CD4-positive, alpha-beta memory T cell (primary cell): ENCODE data around the gene PRKG1. TPM values are rescaled to one million over a fixed set of nuclear protein-coding genes. Genes with fewer than 3 reads are reported as not detected.
"Not testable (repeated sequence)": the region's sequence is repeated elsewhere in the genome, so short reads cannot be mapped to it uniquely, and the experiment has no call there.

Experiments
- CTCF ChIA-PET: fragments of 350-600 bp; sonication (Branson Sonifier 250); formaldehyde crosslinking; loops from one replicate; lab custom pipeline; 2021; ENCODE audit warnings: inconsistent platforms; ENCODE audit not compliant: partially characterized antibody; lab: Charles Lee
- POLR2A ChIA-PET: fragments of 350-600 bp; sonication (Branson Sonifier 250); formaldehyde crosslinking; loops from one replicate; lab custom pipeline; 2021; ENCODE audit not compliant: partially characterized antibody; lab: Charles Lee
- DNase-seq, 5 donors: peaks; one replicate each; pipeline versions ENCODE4 v3.0.0 to v3.0.0-alpha.2; 2020 to 2022; ENCODE audit warnings: mixed read lengths in 1 of 5
- H3K27ac ChIP-seq: one replicate; pipeline ENCODE4 v1.7.0; 2013; ENCODE audit warnings: low read depth, low read length
- H3K27me3 ChIP-seq: 2 replicates; pipeline ENCODE4 v1.7.0; 2013; ENCODE audit warnings: mild to moderate bottlenecking, low read length, moderate library complexity; ENCODE audit not compliant: insufficient read depth
- H3K36me3 ChIP-seq: 2 replicates; pipeline ENCODE4 v1.7.0; 2013; ENCODE audit warnings: mild to moderate bottlenecking, low read length, moderate library complexity; ENCODE audit not compliant: insufficient read depth
- H3K4me1 ChIP-seq: 2 replicates; pipeline ENCODE4 v1.7.0; 2013; ENCODE audit warnings: mild to moderate bottlenecking, low read length, moderate library complexity; ENCODE audit not compliant: insufficient read depth
- H3K4me3 ChIP-seq, 2 donors: one replicate each; pipeline ENCODE4 v1.7.0; 2013; ENCODE audit warnings: low read length in 2 of 2, mild to moderate bottlenecking in 1 of 2
- H3K9me3 ChIP-seq, 2 donors: one replicate each; pipeline ENCODE4 v1.7.0; 2013; ENCODE audit warnings: low read length in 2 of 2, control low read depth in 1 of 2; ENCODE audit not compliant: control insufficient read depth in 1 of 2
- H3K27ac Mint-ChIP-seq, 7 donors: one replicate each; pipeline ENCODE4 v1.8.0; 2020 to 2021; ENCODE audit warnings: mixed read lengths in 7 of 7, mild to moderate bottlenecking in 6 of 7, inconsistent platforms in 3 of 7, moderate library complexity in 3 of 7
- H3K27me3 Mint-ChIP-seq, 2 donors: one replicate each; pipeline ENCODE4 v1.8.0; 2020 to 2021; ENCODE audit warnings: mixed read lengths in 2 of 2
- H3K36me3 Mint-ChIP-seq, 2 donors: one replicate each; pipeline ENCODE4 v1.8.0; 2020 to 2021; ENCODE audit warnings: mixed read lengths in 2 of 2, inconsistent platforms in 1 of 2, mild to moderate bottlenecking in 1 of 2
- H3K4me1 Mint-ChIP-seq, 4 donors: one replicate each; pipeline ENCODE4 v1.8.0; 2020 to 2021; ENCODE audit warnings: mixed read lengths in 4 of 4, mild to moderate bottlenecking in 1 of 4
- H3K4me3 Mint-ChIP-seq, 8 donors: one replicate each; pipeline ENCODE4 v1.8.0; 2020 to 2021; ENCODE audit warnings: mixed read lengths in 8 of 8, mild to moderate bottlenecking in 7 of 8, moderate library complexity in 6 of 8, inconsistent platforms in 3 of 8
- H3K9me3 Mint-ChIP-seq, 8 donors: one replicate each; pipeline ENCODE4 v1.8.0; 2020 to 2021; ENCODE audit warnings: mixed read lengths in 8 of 8, mild to moderate bottlenecking in 5 of 8, inconsistent platforms in 3 of 8, moderate library complexity in 1 of 8
- intact Hi-C: fragments of 100-400 bp; cut with micrococcal nuclease; formaldehyde crosslinking; loops from one replicate; pipeline ENCODE4 v1.15.1; 2023
- polyA plus RNA-seq, 2 donors: library from polyadenylated mRNA; unstranded; fragments of 300-500 nt; fragmentation: Illumina TruSeq; gene quantifications; one replicate each; pipeline ENCODE4 v1.2.3, GENCODE V29; 2021
- total RNA-seq, 2 experiments: library from RNA; stranded (reverse); gene quantifications; one replicate each; pipeline ENCODE4 v1.2.3, GENCODE V29; 2021

PRKG1 gene
- total and polyA plus RNA-seq, 4 experiments from 2014 or later = 0.06 to 0.20 TPM; not detected in 2

DNA sequence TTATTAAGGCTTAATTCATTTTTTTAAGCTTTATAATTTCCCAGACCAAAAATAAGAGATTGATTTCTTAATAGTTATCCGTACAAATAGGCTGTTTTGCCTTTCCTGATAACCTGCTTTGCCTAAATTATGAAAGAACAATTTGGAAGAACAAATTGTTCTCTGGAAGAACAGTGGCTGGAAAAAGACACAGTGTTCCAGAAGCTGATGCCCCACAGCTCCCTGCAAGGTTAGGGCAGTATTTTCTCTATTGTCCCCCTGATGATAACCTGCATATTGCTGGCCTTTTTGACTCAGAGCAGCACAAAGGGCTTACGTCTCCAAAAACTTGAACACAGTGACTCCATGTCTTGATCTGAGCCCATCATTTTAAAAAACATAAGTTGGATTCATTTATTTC is 473.7 kb downstream of the PRKG1 start:
- Mint-ChIP-seq H3K27me3 (no peaks in the 10 kb centered on the region), H3K4me3 (no peak overlapping the region), H3K36me3 (no peaks in the 10 kb centered on the region), H3K4me1 (no peaks in the 10 kb centered on the region), H3K27ac (no peak overlapping the region), H3K9me3 (no peaks in the 10 kb centered on the region)
- DNase-seq = no peak
- intact Hi-C loops = no loop called here
- H3K4me1 ChIP-seq = no peaks in the 10 kb centered on the region
- POLR2A ChIA-PET = no interaction called here
- H3K27ac ChIP-seq = no peak overlapping the region
- CTCF ChIA-PET = no interaction called here
- no peaks in the 10 kb centered on the region for H3K9me3 ChIP-seq
- no peaks in the 10 kb centered on the region for H3K27me3 ChIP-seq
- H3K36me3 ChIP-seq = no peaks in the 10 kb centered on the region
- no peak overlapping the region for H3K4me3 ChIP-seq

DNA sequence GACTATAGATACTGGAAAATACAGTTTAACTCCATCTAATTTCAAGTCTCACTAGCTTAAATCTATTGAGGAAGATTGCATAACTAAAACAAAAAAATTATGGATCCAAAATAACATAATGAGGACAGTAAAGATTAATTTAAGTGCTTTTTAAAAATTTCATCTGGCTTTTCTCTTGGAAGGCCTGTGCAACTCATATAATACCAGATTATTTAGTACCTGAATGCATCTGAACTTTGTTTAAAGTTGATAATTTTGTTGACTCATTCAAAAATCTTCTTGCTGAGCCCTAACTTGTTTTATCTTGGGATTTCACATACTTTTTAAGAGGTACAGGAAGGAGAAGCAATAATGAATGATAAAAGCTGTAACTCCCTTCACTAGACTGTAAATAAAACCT is 478.6 kb downstream of the PRKG1 start:
- Mint-ChIP-seq H3K4me1 (no peaks in the 10 kb centered on the region), H3K4me3 (no peak overlapping the region), H3K36me3 (no peaks in the 10 kb centered on the region), H3K9me3 (no peaks in the 10 kb centered on the region), H3K27ac (no peak overlapping the region), H3K27me3 (peaks cover 4 to 6% of the 10 kb centered on the region in 2 donors)
- Histone ChIP-seq H3K9me3 (no peaks in the 10 kb centered on the region), H3K36me3 (no peaks in the 10 kb centered on the region), H3K27me3 (no peaks in the 10 kb centered on the region), H3K27ac (no peak overlapping the region), H3K4me3 (no peak overlapping the region), H3K4me1 (no peaks in the 10 kb centered on the region)
- intact Hi-C loops = no loop called here
- no peak for DNase-seq
- ChIA-PET POLR2A (no interaction called here), CTCF (no interaction called here)

DNA sequence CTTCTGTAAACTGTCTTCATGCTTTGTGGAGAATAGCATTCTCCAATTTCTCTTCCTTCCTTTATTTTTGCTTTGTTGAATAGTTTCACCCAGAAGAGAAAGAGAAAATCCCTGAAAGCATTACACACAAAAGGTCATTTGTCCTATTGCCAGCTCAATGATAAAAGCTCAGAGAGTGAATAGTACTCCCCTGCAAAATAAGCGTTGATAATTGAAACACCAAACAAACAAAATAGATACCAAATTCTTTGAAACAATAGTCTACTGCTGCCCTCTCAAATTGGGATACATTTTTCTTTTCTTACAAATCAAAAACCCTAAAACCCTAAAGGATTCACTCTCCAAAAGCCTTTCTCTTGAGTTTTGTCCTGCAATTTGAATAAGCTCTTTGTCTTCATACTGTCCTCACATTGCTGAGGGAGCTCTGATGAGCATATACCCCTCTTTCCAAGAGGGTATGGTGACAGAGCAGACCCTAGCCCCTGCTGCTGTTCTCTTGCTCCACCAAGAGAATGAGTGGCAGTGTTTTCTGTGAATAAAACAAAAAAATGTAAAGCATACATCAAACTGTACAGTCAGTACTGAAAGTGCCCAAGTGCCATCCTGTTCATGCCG is 490.7 kb downstream of the PRKG1 start:
- Histone ChIP-seq H3K27ac (no peak overlapping the region), H3K36me3 (no peaks in the 10 kb centered on the region), H3K4me1 (no peaks in the 10 kb centered on the region), H3K4me3 (no peak overlapping the region), H3K9me3 (no peaks in the 10 kb centered on the region), H3K27me3 (no peaks in the 10 kb centered on the region)
- intact Hi-C loops = no loop called here
- ChIA-PET POLR2A (no interaction called here), CTCF (no interaction called here)
- no peak overlapping the region for H3K27ac Mint-ChIP-seq
- H3K4me3 Mint-ChIP-seq = no peak overlapping the region
- no peaks in the 10 kb centered on the region for H3K4me1 Mint-ChIP-seq
- DNase-seq = no peak
- H3K27me3 Mint-ChIP-seq = no peaks in the 10 kb centered on the region
- no peaks in the 10 kb centered on the region for H3K36me3 Mint-ChIP-seq
- H3K9me3 Mint-ChIP-seq = no peaks in the 10 kb centered on the region

DNA sequence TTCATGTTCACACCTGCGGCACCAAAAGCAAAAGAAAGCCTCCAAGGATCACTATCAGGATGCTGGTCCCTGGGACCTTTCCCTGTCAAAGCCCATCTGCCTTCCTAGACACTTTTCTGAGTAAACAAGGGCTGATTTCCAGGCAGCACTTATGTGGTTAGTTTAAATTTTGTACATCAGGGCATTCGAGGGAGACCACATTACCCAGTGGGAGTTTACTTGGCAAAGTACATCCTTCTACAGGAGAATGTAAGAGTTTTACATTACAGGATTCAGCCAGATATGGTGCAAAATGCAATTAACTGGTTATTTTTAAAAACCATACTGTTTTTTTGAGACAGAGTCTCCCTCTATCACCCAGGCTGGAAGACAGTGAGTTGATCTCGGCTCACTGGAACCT is 493.0 kb downstream of the PRKG1 start:
- H3K36me3 ChIP-seq = no peaks in the 10 kb centered on the region
- H3K27ac ChIP-seq = no peak overlapping the region
- Mint-ChIP-seq H3K9me3 (no peaks in the 10 kb centered on the region), H3K36me3 (no peaks in the 10 kb centered on the region), H3K27me3 (no peaks in the 10 kb centered on the region), H3K4me3 (no peak overlapping the region), H3K27ac (no peak overlapping the region), H3K4me1 (no peaks in the 10 kb centered on the region)
- DNase-seq = no peak
- CTCF ChIA-PET = no interaction called here
- no peaks in the 10 kb centered on the region for H3K4me1 ChIP-seq
- H3K4me3 ChIP-seq = no peak overlapping the region
- H3K27me3 ChIP-seq = no peaks in the 10 kb centered on the region
- intact Hi-C loops = no loop called here
- POLR2A ChIA-PET = no interaction called here
- no peaks in the 10 kb centered on the region for H3K9me3 ChIP-seq

DNA sequence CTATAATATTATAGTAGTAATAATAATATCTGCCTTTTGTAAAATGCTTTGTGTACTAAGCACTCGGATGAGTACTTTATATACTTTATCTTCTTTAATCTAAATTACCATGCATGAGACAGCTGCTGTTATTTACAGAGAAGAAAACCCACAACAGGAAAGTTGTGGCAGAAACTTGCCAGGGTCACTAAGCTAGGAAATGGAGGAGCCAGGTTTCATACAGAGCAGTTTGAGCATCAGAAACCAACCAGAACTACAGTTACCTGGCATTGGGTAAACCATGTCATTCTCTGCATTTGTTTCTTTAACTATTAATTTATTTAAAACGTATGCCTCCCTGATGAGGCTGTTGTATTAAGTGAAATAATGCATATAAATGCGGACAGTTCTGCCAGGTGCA is 495.2 kb downstream of the PRKG1 start:
- H3K27ac ChIP-seq = no peak overlapping the region
- H3K4me1 Mint-ChIP-seq = no peaks in the 10 kb centered on the region
- no peak overlapping the region for H3K4me3 ChIP-seq
- no peaks in the 10 kb centered on the region for H3K36me3 ChIP-seq
- H3K9me3 Mint-ChIP-seq = peaks cover 0 to 4% (median 0%) of the 10 kb centered on the region in 8 donors
- no peaks in the 10 kb centered on the region for H3K27me3 Mint-ChIP-seq
- no peaks in the 10 kb centered on the region for H3K27me3 ChIP-seq
- DNase-seq = no peak
- H3K27ac Mint-ChIP-seq = no peak overlapping the region
- intact Hi-C loops = no loop called here
- CTCF ChIA-PET = no interaction called here
- no peaks in the 10 kb centered on the region for H3K36me3 Mint-ChIP-seq
- POLR2A ChIA-PET = no interaction called here
- H3K4me1 ChIP-seq = no peaks in the 10 kb centered on the region
- H3K9me3 ChIP-seq = no peaks in the 10 kb centered on the region
- no peak overlapping the region for H3K4me3 Mint-ChIP-seq

DNA sequence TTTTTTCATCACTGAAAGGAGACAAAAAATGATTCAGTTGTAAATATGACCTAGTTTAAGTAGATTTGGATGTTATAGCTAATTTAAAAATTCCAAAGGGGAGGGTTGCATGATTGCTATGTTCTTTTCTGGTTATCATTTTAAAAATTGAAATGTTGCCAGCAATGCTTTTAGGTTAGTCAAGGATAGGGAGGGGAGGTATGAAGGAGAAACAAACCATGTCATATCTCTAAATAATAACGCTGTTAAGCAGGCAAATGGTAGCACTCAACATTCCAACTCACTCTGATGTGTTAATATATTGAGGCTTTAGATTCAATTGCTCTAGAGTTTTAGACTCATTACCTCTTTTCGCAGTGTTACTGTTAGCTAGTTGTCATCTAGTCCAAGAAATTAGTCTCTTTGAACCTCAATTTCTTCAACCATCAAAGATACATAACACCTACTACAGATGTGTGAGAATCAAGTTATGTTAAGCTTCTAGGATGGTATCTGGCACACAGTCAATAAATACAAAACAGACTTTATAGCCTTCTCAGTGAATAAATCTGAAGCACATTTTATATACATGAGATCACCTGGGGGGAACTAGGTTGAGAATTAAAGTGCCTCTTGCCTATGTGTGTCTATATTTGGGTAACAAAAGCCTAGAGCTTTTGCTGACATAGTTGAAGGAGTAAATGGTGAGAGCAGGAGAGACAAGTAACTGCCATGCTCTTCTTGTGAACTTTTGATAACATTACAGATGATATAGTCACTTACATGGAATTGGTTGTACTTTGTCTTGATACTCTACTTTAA is 500.2 kb downstream of the PRKG1 start:
- Mint-ChIP-seq H3K27me3 (no peaks in the 10 kb centered on the region), H3K9me3 (peaks cover 0 to 4% (median 0%) of the 10 kb centered on the region in 8 donors), H3K4me3 (no peak overlapping the region), H3K27ac (no peak overlapping the region), H3K36me3 (no peaks in the 10 kb centered on the region), H3K4me1 (no peaks in the 10 kb centered on the region)
- intact Hi-C loops = no loop called here
- Histone ChIP-seq H3K36me3 (no peaks in the 10 kb centered on the region), H3K27ac (no peak overlapping the region), H3K4me1 (no peaks in the 10 kb centered on the region), H3K27me3 (no peaks in the 10 kb centered on the region), H3K9me3 (no peaks in the 10 kb centered on the region), H3K4me3 (no peak overlapping the region)
- POLR2A ChIA-PET = no interaction called here
- no peak for DNase-seq
- CTCF ChIA-PET = no interaction called here

- DNase-seq, H3K4me1 Mint-ChIP-seq, H3K27me3 ChIP-seq, H3K36me3 ChIP-seq, H3K9me3 ChIP-seq, intact Hi-C loops, H3K4me3 Mint-ChIP-seq, H3K27ac Mint-ChIP-seq, H3K27ac ChIP-seq, CTCF ChIA-PET, H3K4me3 ChIP-seq, H3K4me1 ChIP-seq, H3K27me3 Mint-ChIP-seq, H3K36me3 Mint-ChIP-seq, POLR2A ChIA-PET: not testable (repeated sequence)
- peaks cover 0 to 19% (median 12%) of the 10 kb centered on the region in 8 donors for H3K9me3 Mint-ChIP-seq
Observed at GRCh38 chr10:51581196-51581595, 506.9 kb downstream of the PRKG1 start.
